Measurements from ENCODE around the gene ARG1. TPM values are rescaled to one million over a fixed set of nuclear protein-coding genes. Genes with fewer than 3 reads are reported as not detected.

Gene ARG1
- total RNA-seq, 6 experiments from 2014 or later, result 428 to 1,179 (median 813) TPM

DNA sequence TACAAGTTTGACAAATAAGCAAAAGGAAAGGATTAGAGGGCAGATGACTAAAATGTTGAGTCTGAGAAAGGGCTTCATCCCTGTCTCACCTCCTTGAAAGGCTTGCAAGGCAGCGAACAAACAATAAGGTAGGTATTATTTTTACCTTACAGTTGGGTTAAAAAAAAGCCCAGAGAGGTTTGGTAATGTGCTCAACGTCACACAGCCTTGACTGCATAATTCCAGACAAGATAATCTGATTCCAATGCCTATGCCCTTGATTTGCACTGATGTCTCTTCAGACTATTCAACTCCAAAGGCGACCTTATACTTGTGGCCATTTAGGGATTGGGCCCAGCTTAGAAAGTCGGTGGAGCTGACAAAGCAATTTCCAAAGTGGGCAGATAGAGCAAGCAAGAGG is 1.7 kb downstream of the ARG1 start:
- ATAC-seq, result peak; percentile 2 to 31 (median 6)

DNA sequence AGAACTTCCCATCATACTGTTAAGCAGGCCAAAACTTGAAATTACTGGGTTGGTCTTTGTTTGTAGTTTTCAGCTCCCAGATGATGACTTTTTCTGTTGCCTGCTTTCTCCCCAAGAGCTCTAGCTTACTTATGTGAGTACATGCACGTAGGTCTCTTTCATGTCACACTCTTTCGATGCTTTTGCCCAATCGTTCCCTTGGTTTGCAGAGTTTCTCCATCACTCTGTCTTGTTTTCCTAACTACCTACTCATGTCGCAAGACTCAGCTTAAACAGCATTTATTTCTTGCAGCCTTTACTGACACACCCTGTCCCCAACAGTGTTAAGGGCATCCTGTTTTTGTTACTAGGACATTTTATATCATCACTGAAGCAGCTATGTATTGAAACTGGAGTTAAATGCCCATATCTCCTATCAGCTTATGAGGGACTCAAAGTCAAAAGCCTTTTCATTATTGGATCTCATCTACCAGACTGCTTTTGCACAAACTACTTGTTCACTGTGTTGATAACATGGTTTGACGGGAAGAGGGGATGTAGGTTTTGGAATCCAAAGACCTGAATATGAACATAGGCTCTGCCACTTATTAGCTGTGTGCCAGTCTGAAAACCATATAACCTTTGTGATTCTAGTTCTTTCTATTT is 2.9 kb downstream of the ARG1 start:
- peaks cover 0 to 50% (median 21%) of the 10 kb centered on the region in 4 donors for H3K36me3 ChIP-seq
- DNase-seq, result no peak
- H3K9me3 ChIP-seq, result no peaks in the 10 kb centered on the region
- TF ChIP-seq, protein P1, sequence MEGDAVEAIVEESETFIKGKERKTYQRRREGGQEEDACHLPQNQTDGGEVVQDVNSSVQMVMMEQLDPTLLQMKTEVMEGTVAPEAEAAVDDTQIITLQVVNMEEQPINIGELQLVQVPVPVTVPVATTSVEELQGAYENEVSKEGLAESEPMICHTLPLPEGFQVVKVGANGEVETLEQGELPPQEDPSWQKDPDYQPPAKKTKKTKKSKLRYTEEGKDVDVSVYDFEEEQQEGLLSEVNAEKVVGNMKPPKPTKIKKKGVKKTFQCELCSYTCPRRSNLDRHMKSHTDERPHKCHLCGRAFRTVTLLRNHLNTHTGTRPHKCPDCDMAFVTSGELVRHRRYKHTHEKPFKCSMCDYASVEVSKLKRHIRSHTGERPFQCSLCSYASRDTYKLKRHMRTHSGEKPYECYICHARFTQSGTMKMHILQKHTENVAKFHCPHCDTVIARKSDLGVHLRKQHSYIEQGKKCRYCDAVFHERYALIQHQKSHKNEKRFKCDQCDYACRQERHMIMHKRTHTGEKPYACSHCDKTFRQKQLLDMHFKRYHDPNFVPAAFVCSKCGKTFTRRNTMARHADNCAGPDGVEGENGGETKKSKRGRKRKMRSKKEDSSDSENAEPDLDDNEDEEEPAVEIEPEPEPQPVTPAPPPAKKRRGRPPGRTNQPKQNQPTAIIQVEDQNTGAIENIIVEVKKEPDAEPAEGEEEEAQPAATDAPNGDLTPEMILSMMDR (IDR thresholded peaks at IDR 0.05), result no peak
- peak; percentile 81 for TF ChIP-seq POLR2A (IDR thresholded peaks at IDR 0.05)
- intact Hi-C loops (cut with DNase I), result no loop called here
- H3K27me3 ChIP-seq, result no peaks in the 10 kb centered on the region
- H3K27ac ChIP-seq, result peak overlapping the region; percentile 84 to 98 (median 95)
- WGBS (ENCODE audit: insufficient coverage, low coverage, low lambda C conversion rate, missing lambda C conversion rate), result 23% methylated on average over 5 of the region's 5 CpGs
- peak; percentile 14 to 69 (median 43) for ATAC-seq
- H3K4me3 ChIP-seq, result peak overlapping the region; percentile 24 to 59 (median 49)
- H3K4me1 ChIP-seq, result peaks cover 0 to 33% (median 7%) of the 10 kb centered on the region in 4 donors

More for the DNA sequence above, 1.7 kb downstream of the ARG1 start:
- peaks cover 0 to 34% (median 6%) of the 10 kb centered on the region in 4 donors for H3K4me1 ChIP-seq
- intact Hi-C loops (cut with DNase I), result no loop called here
- no peak for DNase-seq
- H3K36me3 ChIP-seq, result peaks cover 0 to 37% (median 14%) of the 10 kb centered on the region in 4 donors
- no peaks in the 10 kb centered on the region for H3K27me3 ChIP-seq
- 24% methylated on average over 4 of the region's 4 CpGs for WGBS (ENCODE audit: insufficient coverage, low coverage, low lambda C conversion rate, missing lambda C conversion rate)
- peak overlapping the region; percentile 84 to 98 (median 95) for H3K27ac ChIP-seq
- no peaks in the 10 kb centered on the region for H3K9me3 ChIP-seq
- H3K4me3 ChIP-seq, result peak overlapping the region; percentile 24 to 59 (median 49)
- TF ChIP-seq, protein P1 (IDR thresholded peaks at IDR 0.05), result no peak
- no peak for TF ChIP-seq POLR2A (IDR thresholded peaks at IDR 0.05)

DNA sequence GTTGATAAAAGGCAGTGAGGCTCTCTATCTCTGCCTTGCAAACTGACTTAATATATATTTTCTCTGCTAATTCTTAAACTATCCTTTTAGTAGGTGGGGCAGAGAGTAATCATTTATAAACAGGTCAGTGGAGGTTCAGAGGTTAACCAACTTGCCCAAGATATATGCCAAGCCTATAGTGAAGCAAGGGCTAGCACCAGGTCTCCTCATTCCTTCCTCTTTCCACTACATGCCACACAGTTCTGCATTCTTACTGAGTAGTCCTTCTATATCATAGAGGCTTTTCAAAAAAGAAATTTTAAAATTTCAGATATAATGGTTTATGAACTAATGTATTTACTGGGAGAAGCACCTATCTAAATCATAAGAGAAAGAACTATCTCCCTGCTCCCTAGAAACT is 8.5 kb downstream of the ARG1 start:
- Histone ChIP-seq H3K36me3 (peaks cover 6 to 87% (median 46%) of the 10 kb centered on the region in 4 donors), H3K27ac (peak overlapping the region in 1 of 3 donors; percentile 29), H3K27me3 (no peaks in the 10 kb centered on the region), H3K4me1 (peaks cover 0 to 28% (median 8%) of the 10 kb centered on the region in 4 donors), H3K9me3 (no peaks in the 10 kb centered on the region), H3K4me3 (no peak overlapping the region)
- TF ChIP-seq POLR2A (IDR thresholded peaks at IDR 0.05), result no peak
- TF ChIP-seq, protein P1 (IDR thresholded peaks at IDR 0.05), result no peak
- intact Hi-C loops (cut with DNase I), result no loop called here
- peak; percentile 1 to 29 (median 16) for ATAC-seq
- no peak for DNase-seq

DNA sequence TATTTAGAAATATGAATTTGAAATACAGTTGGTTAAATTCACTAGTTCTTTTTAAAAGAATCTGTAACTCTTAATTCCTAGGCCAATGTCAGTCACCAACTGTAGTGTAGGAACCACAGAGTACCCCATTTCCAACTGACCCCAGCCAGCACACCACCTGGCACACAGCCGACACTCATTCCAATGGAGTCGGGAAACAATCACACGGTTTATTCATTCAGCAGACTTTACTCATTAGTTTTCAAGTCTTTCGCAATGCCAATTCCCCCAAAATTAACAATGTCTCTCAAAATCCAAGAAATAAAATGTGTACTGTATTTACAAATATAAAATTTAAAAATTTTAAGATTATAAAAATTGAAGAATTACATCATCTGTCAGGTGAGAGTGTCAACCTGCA is 13.5 kb downstream of the ARG1 start:
- H3K9me3 ChIP-seq, result no peaks in the 10 kb centered on the region
- TF ChIP-seq, protein P1 (IDR thresholded peaks at IDR 0.05), result no peak
- no peak for TF ChIP-seq POLR2A (IDR thresholded peaks at IDR 0.05)
- no peak overlapping the region for H3K4me3 ChIP-seq
- ATAC-seq, result peak in 1 of 4 donors; percentile 33
- H3K27me3 ChIP-seq, result no peaks in the 10 kb centered on the region
- no peaks in the 10 kb centered on the region for H3K4me1 ChIP-seq
- DNase-seq, result no peak
- WGBS (ENCODE audit: insufficient coverage, low coverage, low lambda C conversion rate, missing lambda C conversion rate), result 68% methylated on average over 4 of the region's 4 CpGs
- intact Hi-C loops (cut with DNase I), result no loop called here
- H3K27ac ChIP-seq, result no peak overlapping the region
- peaks cover 6 to 76% (median 24%) of the 10 kb centered on the region in 4 donors for H3K36me3 ChIP-seq

Data from right lobe of liver (tissue), 6 donors.